ENCODE results near the gene TNKS1BP1. TPM values are rescaled to one million over a fixed set of nuclear protein-coding genes. Genes with fewer than 3 reads are reported as not detected.
"Not testable (repeated sequence)": the region's sequence is repeated elsewhere in the genome, so short reads cannot be mapped to it uniquely, and the experiment has no call there.

TNKS1BP1 gene
- total RNA-seq, 2 experiments from 2014 or later = 14.0 to 15.1 TPM

DNA sequence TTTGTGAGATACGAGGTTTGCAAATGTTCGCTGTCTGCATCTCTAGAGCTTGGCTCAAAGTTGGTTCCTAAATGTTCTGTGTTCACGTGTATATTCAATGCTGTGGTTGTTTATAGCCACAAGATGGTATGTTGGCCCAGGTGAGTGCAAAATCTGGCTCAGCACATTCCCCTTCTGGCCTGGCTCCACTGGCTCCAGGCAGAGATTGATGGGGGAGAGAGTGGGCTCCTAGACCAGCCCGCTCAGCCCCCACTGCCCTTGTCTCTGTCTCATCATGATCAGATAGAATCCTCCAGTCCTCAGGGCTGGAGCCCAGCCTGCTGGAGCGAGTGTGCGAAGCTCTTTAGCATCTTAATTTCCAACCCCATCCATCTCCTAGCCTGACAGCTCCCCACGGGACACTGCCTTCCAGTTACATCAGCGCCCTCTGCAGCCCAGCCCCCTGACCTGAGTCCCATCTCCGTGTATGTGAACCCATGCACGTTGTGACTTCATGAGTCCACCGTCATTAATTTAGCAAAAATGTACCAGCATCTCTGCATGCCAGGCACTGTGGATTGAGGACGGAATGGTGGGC is 15.4 kb upstream of the TNKS1BP1 start:
- no peak overlapping the region for H3K4me3 Mint-ChIP-seq
- CTCF ChIA-PET = interaction anchor here (0.7 to 1.4 kb wide), 3 partner anchors 152 to 305 kb away, joined by 3 to 8 read pairs (median 3); no protein-coding TSS in a partner anchor
- POLR2A ChIA-PET = no interaction called here
- no peaks in the 10 kb centered on the region for H3K27me3 Mint-ChIP-seq
- H3K4me1 Mint-ChIP-seq (ENCODE audit: low read depth) = peaks cover 10% of the 10 kb centered on the region
- no peak overlapping the region for H3K27ac Mint-ChIP-seq
- no peaks in the 10 kb centered on the region for H3K9me3 Mint-ChIP-seq
- no peaks in the 10 kb centered on the region for H3K36me3 Mint-ChIP-seq
- no peak for DNase-seq
- intact Hi-C loops (cut with micrococcal nuclease) = loop anchor here (5.0 to 10.0 kb wide), 2 partner anchors 462 to 495 kb away; no protein-coding TSS in a partner anchor

DNA sequence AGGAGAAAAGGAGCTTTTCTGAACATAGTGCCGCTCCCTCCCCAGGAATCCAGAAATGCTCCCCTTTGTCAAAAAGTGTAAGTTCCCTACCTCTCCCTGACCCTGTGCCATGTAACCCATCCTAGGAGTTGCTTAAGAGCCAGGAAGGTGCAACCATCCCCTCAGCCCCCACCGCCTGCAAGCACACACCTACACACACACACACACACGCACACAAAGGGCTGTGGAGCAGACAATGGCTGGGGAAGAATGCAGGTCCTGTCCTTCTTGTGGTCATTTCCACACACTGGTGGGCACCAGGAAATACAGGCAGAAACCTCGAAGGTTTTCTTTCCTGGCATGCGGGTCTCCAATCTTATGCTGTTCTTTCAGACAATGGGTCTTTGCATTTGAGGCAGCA is 14.6 kb upstream of the TNKS1BP1 start:
- CTCF ChIA-PET = interaction anchor here (1.4 to 4.8 kb wide), 2 partner anchors 14 to 305 kb away, joined by 8 to 28 read pairs; partner anchors contain the start of gene TNKS1BP1
- peaks cover 5% of the 10 kb centered on the region for H3K36me3 Mint-ChIP-seq
- POLR2A ChIA-PET = interaction anchor here (0.6 kb wide), 1 partner anchor 126 kb away, joined by 3 read pairs; no protein-coding TSS in a partner anchor
- no peak for DNase-seq
- intact Hi-C loops (cut with micrococcal nuclease) = loop anchor here (5.0 kb wide), 2 partner anchors 228 to 308 kb away; partner anchors contain the start of genes UBE2L6 and YPEL4
- H3K27ac Mint-ChIP-seq = no peak overlapping the region
- H3K27me3 Mint-ChIP-seq = no peaks in the 10 kb centered on the region
- H3K4me1 Mint-ChIP-seq (ENCODE audit: low read depth) = peaks cover 17% of the 10 kb centered on the region
- H3K9me3 Mint-ChIP-seq = no peaks in the 10 kb centered on the region
- H3K4me3 Mint-ChIP-seq = no peak overlapping the region

DNA sequence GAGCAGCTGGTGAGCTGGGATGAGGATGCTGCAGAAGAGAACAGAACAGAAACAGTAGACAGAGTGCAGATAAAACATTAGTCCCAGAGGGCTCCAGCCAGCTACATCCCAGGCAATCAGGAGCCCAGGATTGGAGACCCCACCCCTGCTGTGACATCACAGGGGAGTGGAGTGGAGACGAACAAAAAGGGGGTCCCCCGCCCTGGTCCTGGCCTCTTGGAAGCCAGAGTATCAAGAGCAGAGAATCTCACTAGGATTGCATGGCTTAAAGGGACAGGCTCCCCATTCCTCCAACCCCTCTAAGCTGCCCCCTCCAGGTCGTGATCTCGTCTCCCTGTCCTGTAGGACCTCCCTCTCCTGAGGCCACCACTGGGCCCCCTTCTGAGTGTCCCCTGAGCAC is 13.4 kb upstream of the TNKS1BP1 start, which contains the start of gene P2RX3:
Gene P2RX3 (plus strand): TSS at position 211 of the 400 bp plus-strand sequence. CDS start 199 bp downstream, outside the sequence.
- Mint-ChIP-seq H3K36me3 (peaks cover 12% of the 10 kb centered on the region), H3K27ac (no peak within 1 kb of the TSS), H3K9me3 (no peaks in the 10 kb centered on the region), H3K27me3 (no peaks in the 10 kb centered on the region), H3K4me3 (no peak within 1 kb of the TSS), H3K4me1 (ENCODE audit: low read depth) (peaks cover 29% of the 10 kb centered on the region)
- no peak for DNase-seq
- ChIA-PET POLR2A (no interaction called here), CTCF (interaction anchor here (0.7 to 4.8 kb wide), 5 partner anchors 13 to 303 kb away, joined by 3 to 28 read pairs (median 3); partner anchors contain the start of gene TNKS1BP1)
- intact Hi-C loops (cut with micrococcal nuclease) = loop anchor here (5.0 kb wide), 2 partner anchors 229 to 309 kb away; partner anchors contain the start of genes UBE2L6 and YPEL4

DNA sequence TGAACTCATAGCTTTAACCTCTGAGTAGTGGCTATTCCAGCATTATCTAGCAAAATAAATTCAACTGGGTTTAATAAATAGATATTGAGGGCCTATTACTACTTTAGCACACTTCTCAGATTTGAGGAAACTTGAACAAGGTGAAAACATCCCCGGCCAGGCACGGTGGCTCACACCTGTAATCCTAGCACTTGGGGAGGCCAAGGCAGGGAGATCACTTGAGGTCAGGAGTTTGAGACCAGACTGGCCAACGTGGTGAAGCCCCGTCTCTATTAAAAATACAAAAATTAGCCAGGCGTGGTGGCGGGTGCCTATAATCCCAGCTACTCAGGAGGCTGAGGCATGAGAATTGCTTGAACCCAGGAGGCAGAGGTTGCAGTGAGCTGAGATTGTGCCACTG is 12.1 kb upstream of the TNKS1BP1 start:
- Mint-ChIP-seq H3K4me1 (ENCODE audit: low read depth) (peaks cover 39% of the 10 kb centered on the region), H3K36me3 (peaks cover 24% of the 10 kb centered on the region), H3K27ac (peak overlapping the region; percentile 98), H3K4me3 (peak overlapping the region; percentile 91)
- POLR2A ChIA-PET = interaction anchor here (0.9 kb wide), 1 partner anchor 11 kb away, joined by 4 read pairs; the partner anchor contains the start of gene TNKS1BP1
- CTCF ChIA-PET = interaction anchor here (0.6 to 4.8 kb wide), 4 partner anchors 9 to 190 kb away, joined by 3 to 28 read pairs (median 6); partner anchors contain the start of gene TNKS1BP1
- intact Hi-C loops (cut with micrococcal nuclease) = loop anchor here (1.0 to 5.0 kb wide), 3 partner anchors 193 to 310 kb away; partner anchors contain the start of genes TIMM10, UBE2L6 and YPEL4
- not testable (repeated sequence) for H3K9me3 Mint-ChIP-seq, H3K27me3 Mint-ChIP-seq, DNase-seq

DNA sequence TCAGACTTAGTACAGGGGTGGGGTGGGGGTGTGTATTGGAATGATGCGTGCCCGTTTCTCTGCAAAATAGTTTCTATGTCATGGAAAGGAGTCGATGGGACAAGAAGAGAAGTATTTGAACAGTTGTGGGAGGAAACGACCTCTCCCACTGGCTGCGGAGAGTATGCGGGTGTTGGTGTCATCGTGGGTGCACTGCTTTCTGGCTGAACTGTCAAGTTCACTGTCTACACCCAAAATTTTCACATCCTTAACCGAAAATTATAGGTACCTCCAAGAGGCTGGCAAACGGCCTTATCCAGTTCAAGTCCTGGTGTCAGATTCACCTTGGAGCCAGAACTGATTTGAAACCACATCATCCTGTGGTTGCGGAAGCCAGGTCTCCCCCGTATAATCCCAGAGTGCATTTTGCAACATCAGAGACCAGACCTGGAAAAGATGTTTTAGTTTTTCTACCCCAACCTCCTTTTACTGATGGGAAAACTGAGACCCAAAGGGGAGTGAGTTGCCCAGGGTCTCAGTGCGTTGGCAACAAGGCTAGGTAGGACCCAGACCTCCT is 11.4 kb upstream of the TNKS1BP1 start:
- Mint-ChIP-seq H3K27ac (peak overlapping the region; percentile 98), H3K9me3 (no peaks in the 10 kb centered on the region), H3K4me3 (peak overlapping the region; percentile 91), H3K27me3 (no peaks in the 10 kb centered on the region), H3K36me3 (peaks cover 31% of the 10 kb centered on the region), H3K4me1 (ENCODE audit: low read depth) (peaks cover 40% of the 10 kb centered on the region)
- DNase-seq = peak; percentile 42
- ChIA-PET CTCF (interaction anchor here (1.3 to 4.8 kb wide), 3 partner anchors 9 to 12 kb away, joined by 5 to 28 read pairs (median 17); partner anchors contain the start of gene TNKS1BP1), POLR2A (interaction anchor here (0.6 to 2.5 kb wide), 4 partner anchors 10 to 405 kb away, joined by 3 to 30 read pairs (median 4); partner anchors contain the start of genes SELENOH and TNKS1BP1)
- intact Hi-C loops (cut with micrococcal nuclease) = loop anchor here (1.0 to 5.0 kb wide), 3 partner anchors 194 to 311 kb away; partner anchors contain the start of genes TIMM10, UBE2L6 and YPEL4

DNA sequence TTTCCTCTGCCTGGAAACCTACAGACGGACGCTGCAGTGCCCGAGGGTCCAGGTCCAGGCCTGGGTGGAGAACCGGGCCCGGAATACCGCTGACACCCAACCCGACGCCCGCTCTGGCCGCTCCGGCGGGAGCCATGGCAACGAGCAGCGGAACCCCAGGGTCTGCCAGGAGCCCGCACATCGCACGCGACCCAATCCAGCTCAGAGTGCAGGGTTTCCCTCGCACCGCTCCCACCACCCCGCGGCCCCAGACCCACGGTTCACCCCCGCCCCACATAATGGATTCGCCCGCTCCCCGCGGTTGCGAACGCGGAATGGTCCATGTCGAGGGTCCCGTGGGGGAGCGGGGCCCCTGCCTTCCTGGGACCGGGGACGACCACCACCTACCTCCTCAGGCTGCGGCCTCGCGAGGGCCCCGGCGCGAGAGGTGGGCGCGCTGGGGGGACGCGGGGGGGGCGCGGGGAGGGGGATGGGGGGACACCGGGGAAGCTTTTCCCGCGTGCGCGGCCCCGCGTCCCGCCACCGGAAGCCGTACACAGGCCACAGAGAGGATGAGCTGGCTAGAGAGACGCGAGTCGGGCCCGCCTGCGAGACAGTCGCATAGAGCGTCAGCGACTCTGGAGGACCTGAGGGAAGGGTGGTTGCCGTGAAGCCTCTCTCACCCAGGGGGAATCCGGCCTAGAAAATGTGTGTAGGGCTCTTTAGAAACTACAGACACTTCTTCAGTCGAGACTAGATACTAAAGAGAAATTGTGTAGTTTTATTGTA is 10.8 kb upstream of the TNKS1BP1 start, which contains the start of gene SSRP1:
Gene SSRP1 (minus strand): TSS at position 550 of the 768 bp plus-strand sequence. CDS start 771 bp downstream, outside the sequence.
- CTCF ChIA-PET = interaction anchor here (1.1 to 4.8 kb wide), 7 partner anchors 10 to 495 kb away, joined by 3 to 28 read pairs (median 4); partner anchors contain the start of genes RTN4RL2 and TNKS1BP1
- peak; percentile 92 for DNase-seq
- Mint-ChIP-seq H3K27me3 (no peaks in the 10 kb centered on the region), H3K36me3 (peaks cover 36% of the 10 kb centered on the region), H3K27ac (peak within 1 kb of the TSS; percentile 98), H3K4me3 (peak within 1 kb of the TSS; percentile 91), H3K9me3 (no peaks in the 10 kb centered on the region), H3K4me1 (ENCODE audit: low read depth) (peaks cover 47% of the 10 kb centered on the region)
- intact Hi-C loops (cut with micrococcal nuclease) = loop anchor here (1.0 to 5.0 kb wide), 6 partner anchors 10 to 331 kb away; partner anchors contain the start of genes SLC43A3, TIMM10, UBE2L6 and YPEL4
- POLR2A ChIA-PET = interaction anchor here (0.6 to 2.5 kb wide), 8 partner anchors 10 to 406 kb away, joined by 3 to 30 read pairs (median 4); partner anchors contain the start of genes SELENOH, SLC43A1 and TNKS1BP1

DNA sequence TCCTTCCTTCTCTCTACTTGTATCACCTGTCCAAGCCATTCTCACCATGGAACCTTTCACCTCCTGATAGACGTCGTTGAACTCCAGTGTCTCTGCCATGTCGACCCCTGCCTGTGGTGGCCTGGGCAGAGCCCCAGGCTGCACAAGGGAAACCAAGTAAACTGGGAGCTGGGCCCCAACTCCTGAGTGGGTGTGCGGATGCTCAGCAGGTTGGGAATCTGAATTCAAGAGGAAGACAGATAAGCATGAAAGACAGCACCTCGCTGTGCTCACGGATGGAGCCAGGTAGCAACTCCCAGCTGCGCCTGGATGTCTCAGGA is 10.2 kb upstream of the TNKS1BP1 start:
- CTCF ChIA-PET = interaction anchor here (1.1 to 4.8 kb wide), 7 partner anchors 10 to 495 kb away, joined by 3 to 28 read pairs (median 4); partner anchors contain the start of genes RTN4RL2 and TNKS1BP1
- POLR2A ChIA-PET = interaction anchor here (0.8 to 2.5 kb wide), 7 partner anchors 9 to 181 kb away, joined by 3 to 30 read pairs (median 4); partner anchors contain the start of genes SLC43A1 and TNKS1BP1
- no peaks in the 10 kb centered on the region for H3K27me3 Mint-ChIP-seq
- intact Hi-C loops (cut with micrococcal nuclease) = loop anchor here (1.0 to 5.0 kb wide), 5 partner anchors 10 to 332 kb away; partner anchors contain the start of genes SLC43A3, UBE2L6 and YPEL4
- no peaks in the 10 kb centered on the region for H3K9me3 Mint-ChIP-seq
- H3K27ac Mint-ChIP-seq = peak overlapping the region; percentile 98
- H3K4me3 Mint-ChIP-seq = peak overlapping the region; percentile 91
- no peak for DNase-seq
- H3K36me3 Mint-ChIP-seq = peaks cover 42% of the 10 kb centered on the region
- peaks cover 52% of the 10 kb centered on the region for H3K4me1 Mint-ChIP-seq (ENCODE audit: low read depth)

DNA sequence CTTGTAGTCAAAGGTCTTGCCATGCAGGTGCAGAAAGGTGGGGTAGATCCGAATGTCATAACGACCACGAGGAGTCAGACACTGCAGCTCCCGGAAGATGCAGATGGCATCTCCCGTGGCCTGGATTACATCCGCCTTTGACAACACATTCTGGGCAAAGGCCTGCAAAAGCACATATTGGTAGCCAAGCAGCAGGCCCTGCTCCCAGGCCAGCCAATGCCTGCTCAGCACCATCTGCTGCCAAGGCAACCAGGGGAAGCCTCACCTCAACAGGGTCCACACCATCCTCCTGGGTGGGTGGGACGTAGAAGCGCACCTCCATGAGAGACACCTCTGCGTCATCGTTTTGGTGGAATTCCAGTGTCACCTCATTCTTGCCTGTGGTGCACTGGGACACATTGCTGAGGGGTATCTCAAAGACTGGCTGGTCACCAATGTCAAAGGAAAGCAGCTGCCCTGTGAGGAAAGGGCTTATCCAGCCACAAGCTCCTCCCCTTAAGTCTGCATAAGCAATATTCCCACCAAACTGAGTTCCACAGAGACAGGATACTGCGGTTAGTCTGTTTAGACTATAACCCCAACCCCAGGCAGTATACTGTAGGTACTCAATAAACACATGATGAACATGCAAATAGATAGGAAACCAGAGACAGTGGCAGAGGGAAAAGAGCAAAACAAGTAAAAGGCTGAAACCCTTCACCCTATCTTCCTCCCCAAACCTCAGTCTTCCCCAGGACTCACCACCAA is 8.1 kb upstream of the TNKS1BP1 start:
- DNase-seq = no peak
- Mint-ChIP-seq H3K27me3 (no peaks in the 10 kb centered on the region), H3K4me1 (ENCODE audit: low read depth) (peaks cover 58% of the 10 kb centered on the region), H3K9me3 (no peaks in the 10 kb centered on the region), H3K36me3 (peaks cover 56% of the 10 kb centered on the region), H3K4me3 (no peak overlapping the region), H3K27ac (no peak overlapping the region)
- intact Hi-C loops (cut with micrococcal nuclease) = no loop called here
- ChIA-PET POLR2A (no interaction called here), CTCF (interaction anchor here (1.4 kb wide), 1 partner anchor 194 kb away, joined by 4 read pairs; no protein-coding TSS in a partner anchor)

DNA sequence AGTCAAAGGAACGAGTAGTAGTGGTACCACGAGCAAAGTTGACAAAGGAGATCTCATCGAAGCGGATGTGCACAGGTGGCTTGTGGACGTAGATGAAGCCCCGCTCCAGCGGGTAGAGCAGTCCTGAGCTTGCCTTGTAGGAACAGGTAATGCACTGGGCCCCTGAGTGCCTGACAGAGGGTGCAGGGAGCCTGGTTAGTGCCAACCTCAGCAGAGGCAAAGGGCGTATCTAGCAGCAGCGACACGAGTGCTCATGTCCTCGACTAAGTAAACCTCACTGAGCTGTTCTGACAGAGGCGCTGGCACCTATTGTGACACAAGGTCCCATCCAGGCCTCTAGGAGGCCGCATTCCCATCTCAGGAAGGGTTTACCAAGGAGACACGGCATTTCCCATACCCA is 7.0 kb upstream of the TNKS1BP1 start:
- CTCF ChIA-PET = no interaction called here
- POLR2A ChIA-PET = no interaction called here
- intact Hi-C loops (cut with micrococcal nuclease) = no loop called here
- Mint-ChIP-seq H3K4me3 (no peak overlapping the region), H3K4me1 (ENCODE audit: low read depth) (peaks cover 58% of the 10 kb centered on the region), H3K36me3 (peaks cover 67% of the 10 kb centered on the region), H3K9me3 (no peaks in the 10 kb centered on the region), H3K27me3 (no peaks in the 10 kb centered on the region), H3K27ac (no peak overlapping the region)
- no peak for DNase-seq

DNA sequence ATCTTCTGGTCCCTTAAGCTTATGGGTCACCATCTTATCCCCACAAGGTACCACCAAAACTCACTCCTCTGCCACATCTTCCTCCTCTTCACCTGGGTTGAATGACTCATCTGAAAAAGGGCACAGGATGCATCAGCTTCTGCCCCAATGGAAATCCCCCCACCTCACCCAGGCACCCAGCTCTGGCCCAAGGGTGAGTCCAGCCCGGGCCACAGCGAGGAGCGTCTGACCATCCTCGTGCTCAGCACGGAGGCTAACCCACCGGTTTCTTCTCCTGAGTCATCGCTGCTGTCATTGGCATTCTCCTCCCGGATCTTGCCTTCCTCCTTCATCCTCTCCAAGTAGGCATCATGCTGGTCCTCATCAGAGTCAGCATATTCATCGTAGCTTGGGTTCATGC is 5.3 kb upstream of the TNKS1BP1 start:
- CTCF ChIA-PET = interaction anchor here (1.7 kb wide), 1 partner anchor 163 kb away, joined by 4 read pairs; no protein-coding TSS in a partner anchor
- intact Hi-C loops (cut with micrococcal nuclease) = no loop called here

More for the DNA sequence above, 5.3 kb upstream of the TNKS1BP1 start:
- Mint-ChIP-seq H3K27ac (peak overlapping the region; percentile 79), H3K4me3 (no peak overlapping the region), H3K4me1 (ENCODE audit: low read depth) (peaks cover 64% of the 10 kb centered on the region), H3K9me3 (no peaks in the 10 kb centered on the region), H3K27me3 (no peaks in the 10 kb centered on the region), H3K36me3 (peaks cover 77% of the 10 kb centered on the region)
- POLR2A ChIA-PET = no interaction called here
- peak; percentile 38 for DNase-seq

All from activated CD4-positive, alpha-beta memory T cell treated with anti-CD3 and anti-CD28 coated beads for 36 hours (primary cell).